Measurements from ENCODE around the gene HOXC5.

The HOXC5 gene

GRCh38 chr12:53997204-53998109, 35.4 kb upstream of the HOXC5 start:
- Histone ChIP-seq H3K27me3 (ENCODE audit: insufficient read depth, low read length) (peaks cover 100% of the 10 kb centered on the region), H3K4me1 (ENCODE audit: insufficient read depth, low read length) (peaks cover 2% of the 10 kb centered on the region; the same call in 1 of the 2 replicates), H3K9ac (ENCODE audit: low read depth, low read length) (no peak overlapping the region), H3K36me3 (ENCODE audit: insufficient read depth, low read depth, low read length) (no peaks in the 10 kb centered on the region), H3K4me3 (ENCODE audit: low read length) (no peak overlapping the region), H3K27ac (ENCODE audit: low read length) (no peak overlapping the region), H3K9me3 (ENCODE audit: insufficient read depth, low read depth, low read length) (peaks cover 17% of the 10 kb centered on the region; the same call in 1 of the 2 replicates)

- Histone ChIP-seq H3K27ac (ENCODE audit: low read length) (no peak overlapping the region), H3K4me3 (ENCODE audit: low read length) (no peak overlapping the region), H3K27me3 (ENCODE audit: insufficient read depth, low read length) (peaks cover 100% of the 10 kb centered on the region), H3K9ac (ENCODE audit: low read depth, low read length) (no peak overlapping the region), H3K9me3 (ENCODE audit: insufficient read depth, low read depth, low read length) (peaks cover 17% of the 10 kb centered on the region; the same call in 1 of the 2 replicates), H3K36me3 (ENCODE audit: insufficient read depth, low read depth, low read length) (no peaks in the 10 kb centered on the region), H3K4me1 (ENCODE audit: insufficient read depth, low read length) (peaks cover 2% of the 10 kb centered on the region; the same call in 1 of the 2 replicates)
Observed at GRCh38 chr12:53998110-53998899, 34.5 kb upstream of the HOXC5 start.

DNA sequence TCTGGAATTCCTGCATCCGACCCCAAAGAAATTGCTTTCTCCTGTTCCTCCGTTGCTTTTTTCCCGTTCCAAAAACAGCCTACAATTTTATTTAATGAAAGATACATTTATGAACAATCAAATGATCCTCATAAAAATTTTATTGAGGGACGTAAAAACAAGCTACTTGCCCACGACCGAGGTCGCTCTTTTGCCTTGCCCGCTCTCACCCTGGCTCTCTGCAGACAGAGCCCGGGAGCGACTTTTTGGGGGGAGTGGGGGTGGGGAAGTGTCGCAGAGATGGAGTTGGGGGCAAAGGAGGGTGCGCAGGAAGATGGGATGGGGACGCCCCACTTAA, 34.0 kb upstream of the HOXC5 start:
- Histone ChIP-seq H3K9ac (ENCODE audit: low read depth, low read length) (no peak overlapping the region), H3K4me3 (ENCODE audit: low read length) (no peak overlapping the region), H3K27me3 (ENCODE audit: insufficient read depth, low read length) (peaks cover 100% of the 10 kb centered on the region), H3K36me3 (ENCODE audit: insufficient read depth, low read depth, low read length) (no peaks in the 10 kb centered on the region), H3K4me1 (ENCODE audit: insufficient read depth, low read length) (peaks cover 2% of the 10 kb centered on the region; the same call in 1 of the 2 replicates), H3K9me3 (ENCODE audit: insufficient read depth, low read depth, low read length) (peaks cover 17% of the 10 kb centered on the region; the same call in 1 of the 2 replicates), H3K27ac (ENCODE audit: low read length) (no peak overlapping the region)

GRCh38 chr12:53999559-54000115, 33.2 kb upstream of the HOXC5 start:
- no peak overlapping the region for H3K9ac ChIP-seq (ENCODE audit: low read depth, low read length)
- no peak overlapping the region for H3K4me3 ChIP-seq (ENCODE audit: low read length)

GRCh38 chr12:54000116-54001114, 32.4 kb upstream of the HOXC5 start, which contains the start of gene HOXC9:
Gene HOXC9, plus strand, starts transcription at chr12:54000161. Its CDS starts 28 bp downstream, at chr12:54000189.
- H3K4me3 ChIP-seq (ENCODE audit: low read length) = no peak within 1 kb of the TSS
- peaks cover 12% of the 10 kb centered on the region; the same call in 1 of the 2 replicates for H3K9me3 ChIP-seq (ENCODE audit: insufficient read depth, low read depth, low read length)
- peaks cover 2% of the 10 kb centered on the region; the same call in 1 of the 2 replicates for H3K4me1 ChIP-seq (ENCODE audit: insufficient read depth, low read length)
- no peak within 1 kb of the TSS for H3K9ac ChIP-seq (ENCODE audit: low read depth, low read length)
- no peak within 1 kb of the TSS for H3K27ac ChIP-seq (ENCODE audit: low read length)
- H3K36me3 ChIP-seq (ENCODE audit: insufficient read depth, low read depth, low read length) = no peaks in the 10 kb centered on the region
- peaks cover 100% of the 10 kb centered on the region for H3K27me3 ChIP-seq (ENCODE audit: insufficient read depth, low read length)

More at GRCh38 chr12:53999559-54000115, 33.2 kb upstream of the HOXC5 start:
- Histone ChIP-seq H3K27me3 (ENCODE audit: insufficient read depth, low read length) (peaks cover 100% of the 10 kb centered on the region), H3K27ac (ENCODE audit: low read length) (no peak overlapping the region), H3K4me1 (ENCODE audit: insufficient read depth, low read length) (peaks cover 2% of the 10 kb centered on the region; the same call in 1 of the 2 replicates), H3K36me3 (ENCODE audit: insufficient read depth, low read depth, low read length) (no peaks in the 10 kb centered on the region), H3K9me3 (ENCODE audit: insufficient read depth, low read depth, low read length) (peaks cover 12% of the 10 kb centered on the region; the same call in 1 of the 2 replicates)

DNA sequence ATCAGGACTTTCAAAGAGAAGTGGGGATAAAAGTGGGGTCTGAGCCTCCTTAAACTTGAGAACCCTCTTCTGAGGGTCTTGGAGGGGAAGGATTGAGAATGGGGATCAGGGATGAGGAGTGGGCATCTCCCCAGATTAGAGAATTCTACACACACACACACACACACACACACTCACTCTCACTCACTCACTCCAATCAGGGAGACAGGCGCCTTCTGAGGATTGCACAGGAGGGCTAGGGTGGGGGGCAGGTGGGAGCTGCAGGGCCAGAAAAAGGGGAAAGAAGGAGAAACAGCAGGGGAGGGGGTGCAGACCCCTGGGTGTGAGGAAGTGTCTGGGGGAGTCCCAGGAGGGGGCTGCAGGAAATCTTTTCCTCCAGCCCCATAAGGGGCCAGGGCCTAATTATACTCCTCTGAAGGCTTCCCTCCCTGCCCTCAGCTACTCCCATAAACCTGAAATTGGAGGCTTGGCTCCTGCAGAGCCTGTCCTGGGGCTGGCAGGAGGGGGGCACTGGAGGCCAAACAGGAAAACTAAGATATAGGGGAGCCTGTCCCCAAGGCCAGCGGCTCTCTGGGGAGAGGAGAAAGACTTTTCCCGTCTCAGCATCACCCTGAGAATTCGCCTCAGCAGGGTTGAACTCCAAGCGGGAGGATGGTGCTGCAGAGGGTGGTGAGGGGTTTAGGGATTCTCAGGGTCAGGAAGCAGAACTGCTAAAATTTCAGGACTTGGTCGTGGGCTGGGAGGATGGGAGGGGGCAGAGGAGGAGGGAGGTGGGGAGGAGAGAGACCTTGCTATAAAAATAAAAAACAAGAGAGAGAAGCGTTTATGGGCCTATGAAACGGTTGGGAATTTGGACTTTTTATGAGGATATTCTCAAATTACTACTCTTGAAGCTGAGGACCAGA, 31.3 kb upstream of the HOXC5 start:
- Histone ChIP-seq H3K4me3 (ENCODE audit: low read length) (no peak overlapping the region), H3K9me3 (ENCODE audit: insufficient read depth, low read depth, low read length) (peaks cover 8% of the 10 kb centered on the region; the same call in 1 of the 2 replicates), H3K4me1 (ENCODE audit: insufficient read depth, low read length) (no peaks in the 10 kb centered on the region), H3K27me3 (ENCODE audit: insufficient read depth, low read length) (peaks cover 100% of the 10 kb centered on the region), H3K9ac (ENCODE audit: low read depth, low read length) (no peak overlapping the region), H3K27ac (ENCODE audit: low read length) (no peak overlapping the region), H3K36me3 (ENCODE audit: insufficient read depth, low read depth, low read length) (no peaks in the 10 kb centered on the region)

GRCh38 chr12:54002278-54002914, 30.5 kb upstream of the HOXC5 start:
- H3K27ac ChIP-seq (ENCODE audit: low read length) = no peak overlapping the region
- H3K27me3 ChIP-seq (ENCODE audit: insufficient read depth, low read length) = peaks cover 100% of the 10 kb centered on the region
- peaks cover 3% of the 10 kb centered on the region; the same call in 1 of the 2 replicates for H3K9me3 ChIP-seq (ENCODE audit: insufficient read depth, low read depth, low read length)
- H3K4me1 ChIP-seq (ENCODE audit: insufficient read depth, low read length) = no peaks in the 10 kb centered on the region
- no peaks in the 10 kb centered on the region for H3K36me3 ChIP-seq (ENCODE audit: insufficient read depth, low read depth, low read length)
- H3K9ac ChIP-seq (ENCODE audit: low read depth, low read length) = no peak overlapping the region
- H3K4me3 ChIP-seq (ENCODE audit: low read length) = no peak overlapping the region

- no peak overlapping the region for H3K9ac ChIP-seq (ENCODE audit: low read depth, low read length)
- H3K4me1 ChIP-seq (ENCODE audit: insufficient read depth, low read length) = no peaks in the 10 kb centered on the region
- H3K9me3 ChIP-seq (ENCODE audit: insufficient read depth, low read depth, low read length) = peaks cover 3% of the 10 kb centered on the region; the same call in 1 of the 2 replicates
- H3K27ac ChIP-seq (ENCODE audit: low read length) = no peak overlapping the region
- H3K36me3 ChIP-seq (ENCODE audit: insufficient read depth, low read depth, low read length) = no peaks in the 10 kb centered on the region
- H3K4me3 ChIP-seq (ENCODE audit: low read length) = no peak overlapping the region
- peaks cover 100% of the 10 kb centered on the region for H3K27me3 ChIP-seq (ENCODE audit: insufficient read depth, low read length)
Observed at GRCh38 chr12:54002915-54003389, 29.9 kb upstream of the HOXC5 start.

DNA sequence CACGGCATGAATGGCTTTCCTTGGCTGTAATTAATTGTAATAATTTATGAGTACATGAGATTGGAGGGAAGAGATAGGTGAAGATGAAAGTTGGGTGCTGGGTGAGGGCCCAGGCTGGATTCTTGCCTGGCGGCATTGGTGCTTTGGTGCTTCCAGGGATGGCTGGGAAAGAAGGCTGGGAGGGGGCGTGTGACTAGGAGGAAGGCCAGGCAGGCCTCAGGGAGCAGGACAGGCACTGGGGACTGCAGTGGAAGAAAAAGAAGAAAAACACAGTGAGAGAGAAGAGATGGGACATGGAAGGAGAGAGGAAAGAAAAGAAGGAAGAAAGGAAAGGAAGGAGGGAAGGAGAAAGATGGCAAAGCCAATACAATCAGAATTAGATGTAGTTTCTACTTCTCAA, 29.2 kb upstream of the HOXC5 start:
- Histone ChIP-seq H3K9me3 (ENCODE audit: insufficient read depth, low read depth, low read length) (peaks cover 3% of the 10 kb centered on the region; the same call in 1 of the 2 replicates), H3K4me1 (ENCODE audit: insufficient read depth, low read length) (no peaks in the 10 kb centered on the region), H3K27me3 (ENCODE audit: insufficient read depth, low read length) (peaks cover 100% of the 10 kb centered on the region), H3K27ac (ENCODE audit: low read length) (no peak overlapping the region), H3K9ac (ENCODE audit: low read depth, low read length) (no peak overlapping the region), H3K36me3 (ENCODE audit: insufficient read depth, low read depth, low read length) (no peaks in the 10 kb centered on the region), H3K4me3 (ENCODE audit: low read length) (no peak overlapping the region)
